ENCODE data around the gene FPR2.

- TF ChIP-seq CTCF (IDR thresholded peaks at IDR 0.05; ENCODE audit: low read length): no peak
- TF ChIP-seq EZH2phosphoT487 (IDR thresholded peaks at IDR 0.05; ENCODE audit: low read length): no peak
Measured at GRCh38 chr19:51739466-51740213, 21.3 kb upstream of the FPR2 start.
